ENCODE measurements around the gene DBF4.
"Not testable (repeated sequence)": the region's sequence is repeated elsewhere in the genome, so short reads cannot be mapped to it uniquely, and the experiment has no call there.

DBF4 gene

GRCh38 chr7:87882151-87882937 is 6.1 kb downstream of the DBF4 start:
- DNase-seq, result no peak

GRCh38 chr7:87885018-87885417 is 8.7 kb downstream of the DBF4 start:
- no peak for DNase-seq

DNA sequence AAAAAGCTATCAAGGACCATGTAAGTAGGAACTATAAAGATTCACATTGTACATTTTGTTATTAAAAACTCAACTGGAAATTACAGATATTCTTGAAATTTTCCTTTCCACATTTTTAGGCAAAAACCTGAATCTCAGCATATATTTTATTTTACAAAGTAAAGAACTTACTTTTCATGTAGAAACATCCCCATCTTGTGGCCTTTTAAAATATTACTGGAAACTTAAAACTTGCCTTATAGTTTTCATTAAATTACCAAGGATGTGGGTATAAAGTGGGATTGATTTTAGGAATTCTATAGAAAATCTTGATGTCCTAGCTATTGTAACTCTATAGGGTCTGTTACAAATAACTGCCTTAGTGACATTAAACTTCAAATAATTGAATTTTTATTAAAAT is 10.6 kb downstream of the DBF4 start:
- peak; percentile 19 for DNase-seq

DNA sequence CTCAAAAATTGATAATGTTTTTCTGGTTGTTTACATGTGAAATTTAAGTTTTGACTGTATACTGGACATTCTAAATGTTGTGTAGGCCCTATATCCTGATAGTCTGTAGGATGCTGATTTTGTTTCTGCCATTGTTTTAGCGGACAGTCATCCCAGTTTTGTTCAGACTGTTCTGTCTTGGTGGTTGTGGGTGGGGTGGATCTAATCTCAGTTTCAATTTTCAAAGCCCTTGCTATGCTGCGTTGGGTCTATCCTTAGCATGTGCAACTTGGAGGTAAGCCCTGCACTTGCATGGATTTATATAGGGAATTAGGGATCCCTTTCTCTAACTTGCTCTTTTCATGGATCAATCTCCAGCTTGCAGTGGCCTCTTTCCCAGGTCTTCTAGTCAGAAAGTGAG is 19.1 kb downstream of the DBF4 start:
- DNase-seq, result no peak

DNA sequence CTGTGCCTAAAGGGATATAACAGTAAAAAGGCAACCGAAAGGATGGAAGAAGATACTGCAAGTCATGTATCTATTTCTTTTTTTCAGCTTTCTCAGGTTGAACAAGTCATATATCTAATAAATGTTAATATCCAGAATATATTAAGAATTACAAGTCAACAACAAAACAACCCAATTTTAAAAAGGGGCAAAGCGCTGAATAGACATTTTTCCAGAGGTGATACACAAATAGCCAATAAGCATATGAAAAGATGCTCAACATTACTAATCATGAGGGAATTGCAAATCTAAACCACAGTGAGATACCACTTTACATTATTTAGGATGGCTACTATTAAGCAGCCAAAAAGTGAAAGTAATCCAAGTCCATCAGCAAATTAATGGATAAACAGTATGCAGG is 23.0 kb downstream of the DBF4 start:
- no peak for DNase-seq

- not testable (repeated sequence) for DNase-seq
Measured at GRCh38 chr7:87907136-87907906, 31.0 kb downstream of the DBF4 start.

DNA sequence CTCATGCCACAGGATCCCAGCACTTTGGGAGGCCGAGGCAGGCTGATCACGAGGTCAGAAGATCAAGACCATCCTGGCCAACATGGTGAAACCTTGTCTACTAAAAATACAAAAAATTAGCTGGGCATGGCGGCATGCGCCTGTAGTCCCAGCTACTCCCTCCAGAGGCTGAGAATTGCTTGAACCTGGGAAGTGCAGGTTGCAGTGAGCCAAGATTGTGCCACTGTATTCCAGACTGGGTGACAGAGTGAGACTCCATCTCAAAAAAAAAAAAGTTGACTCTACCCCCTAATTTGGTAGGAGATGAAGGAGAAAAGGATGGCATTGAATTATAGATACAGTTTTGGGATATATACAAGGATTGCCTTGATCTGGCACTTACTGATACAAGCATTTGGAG is 32.5 kb downstream of the DBF4 start:
- not testable (repeated sequence) for DNase-seq

DNA sequence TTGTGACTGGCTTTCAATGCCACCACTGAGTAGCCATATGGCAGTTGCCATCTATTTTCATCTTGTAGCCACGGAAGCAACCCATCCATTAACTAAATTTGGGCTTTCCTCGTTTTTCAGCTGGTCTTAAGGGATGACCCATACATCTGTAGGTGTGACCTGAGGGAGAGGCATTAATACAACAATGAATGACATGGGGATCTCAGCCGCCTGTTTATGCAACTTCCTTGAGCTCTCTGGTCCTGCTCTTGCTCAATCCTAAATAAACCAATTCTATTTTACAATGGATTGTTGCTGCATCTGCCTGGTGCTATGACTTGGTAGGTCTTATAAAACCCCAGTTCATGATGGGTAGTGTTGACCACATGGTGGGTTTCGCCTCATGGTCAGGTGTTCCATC is 35.8 kb downstream of the DBF4 start:
- DNase-seq, result peak; percentile 52

GRCh38 chr7:87918740-87919139 is 42.4 kb downstream of the DBF4 start:
- DNase-seq, result no peak

DNA sequence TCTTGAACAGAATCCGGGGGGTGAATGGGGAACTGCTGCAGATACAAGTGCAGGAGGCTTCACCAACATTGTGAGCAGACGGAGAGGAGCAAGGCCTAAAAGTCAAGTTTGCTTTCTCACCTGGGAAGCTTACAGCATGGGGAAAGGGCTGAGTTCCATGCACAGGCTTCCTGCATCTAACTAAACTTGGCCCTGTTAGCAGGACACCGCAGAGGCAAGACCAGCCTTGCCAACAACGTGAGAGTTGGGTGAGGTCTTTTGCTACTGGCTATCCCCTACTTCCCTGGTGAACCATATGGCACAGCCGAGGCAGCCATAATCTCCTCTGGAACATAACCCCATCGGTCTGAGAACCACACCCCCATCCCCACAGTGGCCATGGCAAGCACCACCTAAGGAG is 43.6 kb downstream of the DBF4 start:
- no peak for DNase-seq

- no peak for DNase-seq
Measured at GRCh38 chr7:87920578-87920977, 44.3 kb downstream of the DBF4 start.

DNA sequence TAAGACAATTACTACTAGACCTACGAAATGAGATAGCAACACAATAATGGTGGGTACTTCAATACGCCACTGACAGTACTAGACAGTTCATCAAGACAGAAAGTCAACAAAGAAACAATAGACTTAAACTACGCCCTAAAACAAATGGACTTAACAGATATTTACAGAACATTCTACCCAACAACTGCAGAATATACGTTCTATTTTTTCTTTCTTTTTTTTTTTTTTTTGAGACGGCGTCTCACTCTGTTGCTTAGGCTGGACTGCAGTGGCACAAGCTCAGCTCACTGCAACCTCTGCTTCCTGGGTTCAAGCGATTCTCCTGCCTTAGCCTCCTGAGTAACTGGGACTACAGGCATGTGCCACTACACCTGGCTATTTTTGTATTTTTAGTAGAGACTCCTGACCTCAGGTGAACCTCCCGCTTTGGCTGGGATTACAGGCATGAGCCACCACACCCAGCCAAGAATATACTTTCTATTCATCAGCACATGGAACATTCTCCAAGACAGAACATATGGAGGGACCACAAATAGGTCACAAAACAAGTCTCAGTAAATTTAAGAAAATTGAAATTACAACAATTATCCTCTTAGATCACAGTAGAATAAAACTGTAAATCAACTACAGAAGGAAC is 46.6 kb downstream of the DBF4 start:
- DNase-seq, result not testable (repeated sequence)

GRCh38 chr7:87926581-87927461 is 50.5 kb downstream of the DBF4 start:
- DNase-seq, result peak; percentile 62

GRCh38 chr7:87933605-87933952 is 57.3 kb downstream of the DBF4 start:
- no peak for DNase-seq

DNA sequence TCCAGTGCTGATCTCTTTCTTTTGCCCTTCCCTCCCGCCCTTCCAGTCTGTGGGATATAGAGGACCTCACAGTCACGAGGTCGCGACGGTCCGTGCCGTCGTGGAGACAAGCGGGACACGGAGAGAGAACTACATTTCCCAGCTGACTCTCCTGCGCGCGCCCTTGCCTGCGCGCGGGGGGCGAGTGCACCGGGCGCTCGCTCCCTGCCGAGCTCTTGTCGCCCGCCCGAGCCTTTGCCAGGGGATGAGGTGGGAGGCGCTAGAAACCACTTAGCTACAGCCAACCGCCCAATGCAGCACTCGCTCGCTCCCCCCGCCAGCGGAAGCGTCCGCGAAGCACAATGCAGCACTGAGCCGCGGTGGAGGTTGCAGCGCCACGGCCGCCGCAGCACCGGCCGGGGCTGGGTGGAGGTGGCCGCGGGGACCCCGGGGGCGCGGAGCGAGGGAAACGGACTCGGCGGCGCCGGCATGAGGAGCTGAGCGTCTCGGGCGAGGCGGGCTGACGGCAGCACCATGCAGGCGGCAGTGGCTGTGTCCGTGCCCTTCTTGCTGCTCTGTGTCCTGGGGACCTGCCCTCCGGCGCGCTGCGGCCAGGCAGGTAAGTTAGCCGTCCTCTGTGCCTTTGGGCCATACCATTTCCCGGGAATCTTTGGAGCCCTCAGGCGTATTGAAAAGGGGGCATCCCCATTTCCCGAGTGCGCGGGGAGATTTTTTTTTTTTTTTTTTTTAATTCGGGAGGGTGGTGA is 57.8 kb downstream of the DBF4 start, which contains the start of gene ADAM22:
TSS of gene ADAM22 (plus strand) at position 299 of the 746 bp plus-strand sequence. CDS start at position 514, 215 bp downstream.
- peak; percentile 83 for DNase-seq

- no peak for DNase-seq
Measured at GRCh38 chr7:87934699-87935383, 58.5 kb downstream of the DBF4 start.

- DNase-seq, result no peak
Measured at GRCh38 chr7:87935384-87935706, 59.1 kb downstream of the DBF4 start.

DNA sequence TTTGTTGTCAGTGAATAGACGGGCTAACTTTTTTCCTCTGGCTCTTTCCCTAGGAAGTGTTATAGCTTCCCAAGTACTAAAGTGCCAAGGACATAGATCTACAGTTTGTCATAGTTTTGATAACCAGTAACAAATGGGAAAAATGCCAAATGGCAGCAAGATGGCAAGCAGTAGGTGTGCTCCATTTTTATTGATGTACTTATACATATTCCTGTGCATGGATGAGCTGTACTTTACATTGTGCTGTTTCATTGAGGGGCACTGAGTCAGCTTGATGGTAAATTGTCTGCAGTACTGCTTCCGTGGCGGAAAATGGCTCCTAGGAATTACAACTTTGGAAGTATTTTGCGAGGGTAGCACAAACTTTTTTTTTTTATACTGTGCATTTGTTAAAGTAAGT is 64.8 kb downstream of the DBF4 start:
- no peak for DNase-seq

DNA sequence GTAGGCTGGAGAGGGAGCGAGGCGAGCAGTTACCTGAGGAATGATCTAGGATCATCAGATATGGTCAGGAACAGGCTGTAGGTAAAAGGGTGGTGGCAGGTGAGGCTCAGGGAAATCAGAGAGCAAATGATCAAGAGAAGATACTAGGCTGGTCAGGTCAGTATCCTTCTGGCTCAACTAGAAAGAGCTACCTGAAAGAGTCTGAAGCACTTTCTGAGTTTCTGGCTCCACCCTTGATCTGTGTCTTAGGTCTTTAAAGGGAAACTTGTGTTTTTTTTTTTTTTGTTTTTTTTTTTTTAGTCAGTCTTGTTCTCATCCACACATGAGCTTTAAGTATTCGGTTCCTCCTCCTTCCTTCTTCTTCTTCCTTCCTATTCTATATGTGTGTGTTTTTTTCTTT is 68.3 kb downstream of the DBF4 start:
- no peak for DNase-seq

GRCh38 chr7:87945926-87946325 is 69.6 kb downstream of the DBF4 start:
- not testable (repeated sequence) for DNase-seq

DNA sequence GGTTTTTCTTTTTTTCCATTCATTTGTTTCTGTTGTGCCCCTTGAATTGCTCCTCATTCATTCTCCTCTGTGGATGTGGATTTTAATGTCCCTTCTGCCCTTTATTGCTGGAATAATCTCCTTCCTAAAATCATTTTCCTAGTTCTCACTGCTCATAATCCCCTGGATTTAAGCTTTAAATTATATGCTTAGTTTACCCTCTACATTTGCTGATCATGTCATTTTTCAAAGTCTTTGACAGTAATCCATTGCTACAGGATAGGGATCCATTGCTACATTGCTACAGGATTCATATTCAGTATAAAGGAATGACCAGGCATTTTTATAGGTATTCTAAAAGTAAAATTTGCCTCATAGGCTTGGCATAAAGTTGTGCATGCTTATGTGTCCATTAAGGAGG is 72.1 kb downstream of the DBF4 start:
- no peak for DNase-seq
